ENCODE data around the gene CD2BP2. TPM values are rescaled to one million over a fixed set of nuclear protein-coding genes. Genes with fewer than 3 reads are reported as not detected.
"Not testable (repeated sequence)": the region's sequence is repeated elsewhere in the genome, so short reads cannot be mapped to it uniquely, and the experiment has no call there.

The CD2BP2 gene
- total RNA-seq, 2 experiments from 2014 or later = 71.3 to 72.5 TPM

DNA sequence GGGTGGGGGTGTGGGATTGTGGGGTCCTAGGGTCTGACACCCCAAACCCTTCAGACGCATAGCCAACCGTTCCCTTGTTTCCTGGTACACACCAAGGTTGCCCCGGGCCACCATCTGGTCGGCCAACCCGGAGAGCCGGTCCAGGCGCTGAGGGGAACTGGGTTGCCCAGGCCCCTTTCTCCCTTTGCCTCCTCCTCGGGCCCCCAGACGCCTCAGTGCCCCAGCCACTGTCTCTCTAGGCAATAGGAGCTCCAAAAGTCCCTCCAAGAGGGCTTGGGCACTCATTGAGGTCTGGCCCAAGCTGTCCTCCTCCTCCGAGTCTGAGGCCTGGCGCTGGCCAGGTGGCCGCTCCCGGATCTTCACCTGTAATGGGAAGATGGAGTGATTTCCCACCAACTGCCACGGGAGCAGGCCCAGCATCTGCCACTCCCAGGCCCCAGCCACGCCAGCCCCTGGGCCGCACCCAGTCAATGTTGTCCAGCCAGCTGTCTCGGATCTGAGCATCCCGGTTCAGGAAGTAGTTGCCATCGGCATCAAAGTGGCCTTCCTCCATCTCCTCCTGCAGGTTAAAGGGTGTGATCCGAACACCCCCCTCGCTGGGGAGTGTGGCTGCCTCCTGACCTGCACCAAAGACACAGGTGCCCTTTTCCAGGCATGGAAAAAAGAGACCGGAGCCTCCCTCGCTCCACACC, 1.5 kb downstream of the CD2BP2 start:
- Mint-ChIP-seq H3K27me3 (no peaks in the 10 kb centered on the region), H3K4me3 (peak overlapping the region; percentile 94), H3K9me3 (no peaks in the 10 kb centered on the region), H3K4me1 (peaks cover 44% of the 10 kb centered on the region), H3K27ac (no peak overlapping the region), H3K36me3 (peaks cover 19% of the 10 kb centered on the region)
- no peak for ATAC-seq (ENCODE audit: low read depth)
- POLR2A ChIA-PET = interaction anchor here (1.2 to 2.7 kb wide), 6 partner anchors 7 to 56 kb away, joined by 5 to 13 read pairs (median 8); partner anchors contain the start of genes SEPTIN1 and TBC1D10B
- no peak for DNase-seq

DNA sequence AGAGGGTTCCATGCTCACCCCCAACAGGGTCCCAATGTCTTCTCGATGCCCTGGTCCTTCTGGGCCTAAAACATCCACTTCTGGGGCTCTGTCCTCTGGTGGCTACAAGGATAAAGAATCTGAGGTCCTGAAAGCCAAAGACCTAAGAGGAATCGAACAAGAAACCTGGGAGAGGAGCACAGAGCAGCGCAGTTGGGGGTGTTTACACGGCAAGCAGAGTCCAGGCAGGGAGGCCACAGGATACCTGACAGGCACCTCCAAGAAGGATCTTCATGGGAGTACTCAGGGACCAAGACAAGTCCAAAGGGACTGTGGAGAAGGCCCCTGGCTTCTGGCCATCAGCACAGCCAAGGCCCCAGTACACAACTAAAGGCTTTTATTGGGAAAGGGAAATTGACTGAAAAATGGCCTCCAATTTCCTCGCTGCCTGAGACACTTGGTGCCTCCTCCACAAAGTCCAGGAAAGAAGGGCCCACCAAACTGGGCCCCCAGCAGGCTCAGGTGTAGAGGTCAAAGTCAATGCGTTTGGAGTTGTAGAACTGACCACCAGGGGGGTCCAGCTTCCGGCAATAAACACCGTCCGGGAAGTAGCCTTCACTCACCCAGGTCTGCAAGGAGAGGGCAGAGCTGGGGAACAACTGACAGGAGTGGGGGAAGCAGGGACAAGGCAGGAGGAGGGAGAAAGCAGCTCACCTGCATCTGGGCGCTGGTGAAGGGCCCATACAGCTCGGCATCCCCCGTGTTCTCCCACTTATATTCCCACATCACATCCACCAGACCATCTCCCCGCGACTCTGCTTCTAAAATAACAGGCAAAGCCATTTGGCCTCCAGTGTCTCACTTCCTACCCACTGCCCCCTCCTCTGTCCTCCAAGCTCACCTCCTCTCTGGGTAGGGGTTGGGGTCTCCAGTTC, 2.4 kb downstream of the CD2BP2 start:
- peaks cover 44% of the 10 kb centered on the region for H3K4me1 Mint-ChIP-seq
- DNase-seq = no peak
- ATAC-seq (ENCODE audit: low read depth) = no peak
- H3K4me3 Mint-ChIP-seq = peak overlapping the region; percentile 24
- POLR2A ChIA-PET = interaction anchor here (2.7 kb wide), 1 partner anchor 17 kb away, joined by 13 read pairs; no protein-coding TSS in a partner anchor
- H3K27me3 Mint-ChIP-seq = no peaks in the 10 kb centered on the region
- peaks cover 19% of the 10 kb centered on the region for H3K36me3 Mint-ChIP-seq
- H3K9me3 Mint-ChIP-seq = no peaks in the 10 kb centered on the region
- no peak overlapping the region for H3K27ac Mint-ChIP-seq

DNA sequence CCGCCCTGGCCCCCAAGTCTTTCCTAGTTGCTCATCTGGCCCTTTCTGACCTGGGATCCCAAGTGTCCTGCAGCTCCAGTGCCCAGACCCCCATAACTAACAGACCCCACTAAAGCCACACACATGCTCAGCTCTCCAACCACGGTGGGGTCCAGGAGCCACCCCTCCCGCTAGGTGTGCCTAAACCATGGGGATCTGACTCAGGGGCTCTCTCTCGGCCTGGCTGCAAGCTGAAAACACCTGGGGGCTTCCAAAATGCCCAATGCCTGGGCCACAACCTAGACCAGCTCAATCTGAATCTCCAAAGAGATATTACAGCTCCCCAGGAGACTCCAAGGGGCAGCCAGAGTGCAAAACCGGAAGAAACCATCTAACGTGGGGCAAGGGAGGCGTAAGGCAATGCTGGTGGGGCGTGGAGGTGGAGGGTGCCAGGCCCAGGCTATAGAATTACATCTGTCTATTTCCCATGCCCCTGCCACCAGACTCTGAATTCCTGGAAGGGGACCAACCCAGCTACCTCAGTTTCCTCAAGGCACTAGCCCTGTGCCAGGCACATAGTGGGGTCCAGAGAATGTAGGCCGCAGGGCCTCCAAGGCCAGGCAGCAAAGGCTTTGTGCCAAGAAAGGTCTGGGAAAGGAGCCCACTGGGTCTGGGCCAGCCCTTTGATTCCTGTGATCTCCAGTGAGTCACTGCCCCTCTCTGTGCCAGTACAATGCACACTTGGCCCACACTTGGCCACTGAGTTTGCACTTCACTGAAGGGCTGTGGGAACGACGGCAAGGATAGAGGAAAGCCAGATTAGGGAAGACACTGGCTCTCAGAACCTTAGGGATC, 3.3 kb downstream of the CD2BP2 start:
- H3K27ac Mint-ChIP-seq = peak overlapping the region; percentile 9
- peaks cover 40% of the 10 kb centered on the region for H3K4me1 Mint-ChIP-seq
- POLR2A ChIA-PET = no interaction called here
- DNase-seq (no peak), ATAC-seq (ENCODE audit: low read depth) (no peak)
- no peaks in the 10 kb centered on the region for H3K27me3 Mint-ChIP-seq
- H3K4me3 Mint-ChIP-seq = no peak overlapping the region
- H3K36me3 Mint-ChIP-seq = peaks cover 19% of the 10 kb centered on the region
- no peaks in the 10 kb centered on the region for H3K9me3 Mint-ChIP-seq

DNA sequence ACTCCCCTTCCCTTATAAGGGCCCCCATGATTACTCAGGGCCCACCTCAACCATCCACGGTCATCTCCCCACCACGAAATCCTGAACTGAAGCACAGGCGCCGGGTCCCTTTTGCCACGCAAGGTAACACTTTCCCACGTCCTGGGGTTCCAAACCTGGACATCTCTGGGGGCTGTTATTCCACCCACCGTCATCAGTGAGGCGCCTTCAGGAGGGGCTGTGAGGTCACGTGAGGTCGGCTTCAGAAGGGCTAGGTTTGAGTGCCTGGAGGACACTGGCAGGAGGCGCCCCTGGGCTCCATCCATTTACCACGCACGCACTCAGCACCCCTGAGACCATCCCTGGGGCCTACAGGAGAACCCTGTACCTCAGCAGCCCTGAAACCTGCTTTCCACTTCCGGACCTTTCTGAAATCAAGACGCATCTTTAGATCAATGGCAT, 4.1 kb downstream of the CD2BP2 start:
- ATAC-seq (ENCODE audit: low read depth) (no peak), DNase-seq (no peak)
- no peak overlapping the region for H3K4me3 Mint-ChIP-seq
- no peaks in the 10 kb centered on the region for H3K9me3 Mint-ChIP-seq
- peaks cover 36% of the 10 kb centered on the region for H3K4me1 Mint-ChIP-seq
- POLR2A ChIA-PET = no interaction called here
- H3K27me3 Mint-ChIP-seq = no peaks in the 10 kb centered on the region
- H3K27ac Mint-ChIP-seq = no peak overlapping the region
- peaks cover 19% of the 10 kb centered on the region for H3K36me3 Mint-ChIP-seq

DNA sequence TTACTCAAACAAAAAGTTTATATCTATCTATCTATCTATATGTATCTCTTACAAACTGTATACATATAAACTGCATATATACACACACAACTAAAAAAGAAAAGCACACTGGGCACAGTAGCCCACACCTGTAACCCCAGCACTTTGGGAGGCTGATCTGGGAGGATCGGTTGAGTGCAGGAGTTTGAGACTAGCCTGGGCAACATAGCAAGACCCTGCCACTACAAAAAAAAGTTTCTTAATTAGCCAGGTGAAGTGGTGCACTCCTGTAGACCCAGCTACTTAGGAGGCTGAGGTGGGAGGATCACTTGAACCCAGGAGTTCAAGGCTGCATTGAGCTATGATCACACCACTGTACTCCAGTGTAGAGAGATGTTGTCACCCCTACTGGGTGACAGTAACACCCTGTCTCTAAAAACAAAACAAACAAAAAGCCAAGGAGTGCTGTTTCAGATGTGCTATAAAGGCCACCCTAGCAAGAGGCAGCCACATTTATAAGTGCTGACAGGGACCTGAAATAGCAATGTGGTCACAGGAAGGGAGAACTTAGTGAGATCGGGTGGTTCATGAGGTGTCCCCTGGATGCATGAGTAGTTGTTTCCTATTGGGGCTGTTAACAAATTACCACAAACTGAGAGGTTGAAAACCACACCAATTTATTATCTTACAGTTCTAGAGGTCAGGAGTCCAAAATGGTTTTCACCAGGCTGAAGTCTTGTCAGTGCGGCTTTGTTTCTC, 4.8 kb downstream of the CD2BP2 start:
- Mint-ChIP-seq H3K27ac (peak overlapping the region; percentile 72), H3K4me3 (no peak overlapping the region), H3K4me1 (peaks cover 33% of the 10 kb centered on the region), H3K36me3 (peaks cover 19% of the 10 kb centered on the region), H3K9me3 (no peaks in the 10 kb centered on the region), H3K27me3 (no peaks in the 10 kb centered on the region)
- POLR2A ChIA-PET = no interaction called here
- DNase-seq (no peak), ATAC-seq (ENCODE audit: low read depth) (peak; percentile 9)

DNA sequence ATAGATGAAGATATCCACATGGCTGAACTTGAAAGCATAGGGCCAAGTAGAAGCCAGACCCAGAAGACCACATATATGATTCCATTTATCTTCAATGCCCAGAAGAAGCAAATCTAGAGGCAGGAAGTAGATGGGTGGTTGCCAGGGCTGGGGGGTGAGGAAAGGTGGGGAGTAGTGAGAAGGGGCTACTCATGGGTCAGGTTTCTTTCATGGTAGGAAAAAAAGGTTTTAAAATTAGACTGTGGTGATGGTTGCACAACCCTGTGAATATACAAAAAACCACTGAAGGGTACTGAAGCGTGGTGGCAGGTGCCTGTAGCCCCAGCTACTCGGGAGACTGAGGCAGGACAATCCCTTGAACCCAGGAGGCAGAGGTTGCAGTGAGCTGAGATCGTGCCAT, 5.4 kb downstream of the CD2BP2 start:
- H3K27me3 Mint-ChIP-seq = no peaks in the 10 kb centered on the region
- no peak for ATAC-seq (ENCODE audit: low read depth)
- H3K4me1 Mint-ChIP-seq = peaks cover 31% of the 10 kb centered on the region
- POLR2A ChIA-PET = no interaction called here
- peaks cover 19% of the 10 kb centered on the region for H3K36me3 Mint-ChIP-seq
- peak overlapping the region; percentile 66 for H3K27ac Mint-ChIP-seq
- H3K4me3 Mint-ChIP-seq = no peak overlapping the region
- no peak for DNase-seq
- no peaks in the 10 kb centered on the region for H3K9me3 Mint-ChIP-seq

DNA sequence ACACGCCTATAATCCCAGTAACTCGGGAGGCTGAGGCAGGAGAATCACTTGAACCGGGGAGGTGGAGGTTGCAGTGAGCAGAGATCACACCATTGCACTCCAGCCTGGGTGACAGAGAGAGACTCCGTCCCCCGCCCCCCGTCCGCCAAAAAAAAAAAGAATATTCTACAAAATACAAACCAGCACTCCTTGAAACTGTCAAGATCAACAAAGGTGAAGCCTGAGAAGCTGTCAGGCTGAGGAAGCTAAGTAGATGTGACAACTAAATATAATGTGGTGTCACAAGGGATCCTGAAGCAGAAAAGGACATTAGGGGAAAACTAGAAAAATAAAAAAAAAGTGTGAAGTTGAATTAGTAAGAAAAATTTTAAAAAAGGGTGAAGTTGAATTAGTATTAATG, 6.2 kb downstream of the CD2BP2 start:
- Mint-ChIP-seq H3K27ac (peak overlapping the region; percentile 66), H3K27me3 (no peaks in the 10 kb centered on the region), H3K4me1 (peaks cover 24% of the 10 kb centered on the region), H3K9me3 (no peaks in the 10 kb centered on the region), H3K36me3 (peaks cover 15% of the 10 kb centered on the region), H3K4me3 (no peak overlapping the region)
- ATAC-seq (ENCODE audit: low read depth) = no peak
- DNase-seq = no peak
- POLR2A ChIA-PET = interaction anchor here (0.6 kb wide), 1 partner anchor 542 kb away, joined by 3 read pairs; no protein-coding TSS in a partner anchor

DNA sequence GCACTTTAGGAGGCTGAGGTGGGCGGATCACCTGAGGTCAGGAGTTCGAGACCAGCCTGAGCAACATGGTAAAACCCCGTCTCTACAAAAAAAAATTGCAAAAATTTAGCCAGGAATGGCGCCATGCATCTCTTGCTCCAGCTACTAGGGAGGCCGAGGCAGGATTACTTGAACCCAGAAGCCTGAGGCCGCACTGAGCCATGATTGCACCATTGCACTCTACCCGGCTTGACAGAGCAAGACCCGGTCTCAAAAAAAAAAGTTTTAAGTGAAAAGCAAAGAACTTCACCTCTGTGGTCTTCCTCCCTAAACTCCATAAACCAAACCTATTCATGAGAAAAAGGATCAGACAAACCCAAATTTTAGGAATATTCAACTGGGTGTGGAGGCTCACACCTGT, 7.0 kb downstream of the CD2BP2 start:
- Mint-ChIP-seq H3K27ac (no peak overlapping the region), H3K36me3 (peaks cover 14% of the 10 kb centered on the region), H3K4me3 (no peak overlapping the region), H3K27me3 (no peaks in the 10 kb centered on the region), H3K4me1 (peaks cover 21% of the 10 kb centered on the region), H3K9me3 (no peaks in the 10 kb centered on the region)
- POLR2A ChIA-PET = no interaction called here
- ATAC-seq (ENCODE audit: low read depth) (no peak), DNase-seq (no peak)

DNA sequence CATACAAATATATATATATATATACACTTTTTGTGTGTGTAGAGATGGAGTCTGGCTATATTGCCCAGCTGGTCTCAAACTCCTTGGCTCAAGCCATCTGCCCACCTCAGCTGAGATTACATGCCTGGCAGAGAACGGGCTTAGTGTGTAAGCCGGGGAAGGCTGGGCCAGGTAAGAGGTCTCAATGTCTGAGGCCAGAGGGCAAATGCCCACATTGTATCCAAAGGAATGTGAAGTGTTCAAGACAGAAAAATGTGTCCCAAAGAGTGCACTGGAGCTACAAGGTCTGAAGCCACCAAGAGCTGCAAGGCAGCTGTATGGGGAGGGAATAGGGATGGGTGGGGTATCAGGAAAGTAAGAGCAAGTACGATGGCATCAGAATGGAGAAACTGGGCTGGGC, 8.8 kb downstream of the CD2BP2 start:
- DNase-seq (no peak), ATAC-seq (ENCODE audit: low read depth) (no peak)
- no peak overlapping the region for H3K4me3 Mint-ChIP-seq
- peaks cover 10% of the 10 kb centered on the region for H3K36me3 Mint-ChIP-seq
- no peaks in the 10 kb centered on the region for H3K9me3 Mint-ChIP-seq
- H3K27me3 Mint-ChIP-seq = no peaks in the 10 kb centered on the region
- H3K27ac Mint-ChIP-seq = no peak overlapping the region
- H3K4me1 Mint-ChIP-seq = peaks cover 18% of the 10 kb centered on the region
- POLR2A ChIA-PET = interaction anchor here (0.6 to 1.5 kb wide), 2 partner anchors 9 to 347 kb away, joined by 4 to 5 read pairs; partner anchors contain the start of gene CD2BP2

DNA sequence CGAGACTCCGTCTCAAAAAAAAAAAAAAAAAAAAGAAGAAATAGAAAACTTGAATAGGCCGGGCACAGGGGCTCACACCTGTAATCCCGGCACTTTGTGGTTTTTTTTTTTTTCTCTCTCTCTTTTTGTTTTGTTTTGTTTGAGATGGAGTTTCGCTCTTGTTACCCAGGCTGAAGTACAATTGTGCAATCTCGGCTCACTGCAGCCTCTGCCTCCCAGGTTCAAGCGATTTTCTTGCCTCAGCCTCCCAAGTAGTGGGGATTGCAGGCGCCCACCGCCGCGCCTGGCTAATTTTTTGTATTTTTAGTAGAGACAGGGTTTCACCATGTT, 11.7 kb downstream of the CD2BP2 start:
- not testable (repeated sequence) for H3K9me3 Mint-ChIP-seq

DNA sequence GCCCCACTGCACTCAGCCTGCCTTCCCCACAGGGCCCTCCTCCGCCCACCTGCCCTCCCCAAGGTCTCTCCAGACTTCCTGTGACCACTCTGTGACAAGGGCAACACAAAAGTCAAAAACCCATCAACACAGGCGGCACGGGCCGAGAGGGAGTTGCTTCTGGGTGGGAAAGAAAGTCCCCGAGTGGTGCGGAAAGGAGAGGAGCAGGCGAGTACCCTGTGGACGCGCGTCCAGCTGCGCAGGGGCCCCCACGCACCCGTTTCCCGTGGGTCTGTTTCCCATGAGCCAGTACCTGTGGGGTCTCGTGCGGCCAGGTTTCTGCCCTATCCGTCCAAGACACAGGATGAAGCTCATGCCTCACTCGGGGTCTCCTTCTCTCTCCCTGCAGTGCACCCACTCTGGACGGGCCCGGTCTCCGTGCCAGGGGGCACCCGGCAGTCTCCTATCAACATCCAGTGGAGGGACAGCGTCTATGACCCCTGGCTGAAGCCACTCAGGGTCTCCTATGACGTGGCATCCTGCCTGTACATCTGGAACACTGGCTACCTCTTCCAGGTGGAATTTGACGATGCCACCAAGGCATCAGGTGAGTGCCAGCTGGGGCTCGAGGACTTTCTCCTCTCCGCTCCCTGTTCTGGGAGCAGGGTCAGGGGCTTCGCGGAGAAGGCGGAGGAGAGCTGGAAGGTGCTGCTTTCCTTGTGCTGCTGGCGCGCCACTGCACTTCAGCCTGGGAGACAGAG, 12.2 kb downstream of the CD2BP2 start:
- Mint-ChIP-seq H3K36me3 (no peaks in the 10 kb centered on the region), H3K27ac (no peak overlapping the region), H3K9me3 (no peaks in the 10 kb centered on the region), H3K4me3 (no peak overlapping the region), H3K27me3 (no peaks in the 10 kb centered on the region), H3K4me1 (peaks cover 8% of the 10 kb centered on the region)
- ATAC-seq (ENCODE audit: low read depth) (no peak), DNase-seq (no peak)
- POLR2A ChIA-PET = interaction anchor here (1.9 kb wide), 1 partner anchor 12 kb away, joined by 9 read pairs; the partner anchor contains the start of gene CD2BP2

More for the DNA sequence above, 11.7 kb downstream of the CD2BP2 start:
- POLR2A ChIA-PET; ATAC-seq (ENCODE audit: low read depth); H3K27ac Mint-ChIP-seq; H3K4me3 Mint-ChIP-seq; H3K4me1 Mint-ChIP-seq; H3K27me3 Mint-ChIP-seq; H3K36me3 Mint-ChIP-seq; DNase-seq: not testable (repeated sequence)

DNA sequence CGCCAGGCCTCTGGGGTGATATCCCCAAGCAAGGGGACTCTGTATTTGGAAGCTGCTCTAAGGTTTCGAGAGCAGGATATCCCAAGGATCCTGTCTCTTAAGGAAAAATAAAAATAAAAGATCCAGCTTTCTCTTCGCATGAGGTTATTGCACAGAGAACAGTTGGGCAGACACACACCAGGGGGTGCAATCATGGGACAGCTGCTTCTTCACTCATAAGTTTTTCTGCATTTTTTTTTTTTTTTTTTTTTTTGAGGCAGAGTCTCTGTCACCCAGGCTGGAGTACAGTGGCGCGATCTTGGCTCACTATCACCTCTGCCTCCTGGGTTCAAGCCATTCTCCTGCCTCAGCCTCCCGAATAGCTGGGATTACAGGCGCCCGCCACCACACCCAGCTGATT, 13.1 kb downstream of the CD2BP2 start:
- POLR2A ChIA-PET = interaction anchor here (1.9 kb wide), 1 partner anchor 13 kb away, joined by 9 read pairs; the partner anchor contains the start of gene CD2BP2
- H3K4me3 Mint-ChIP-seq; ATAC-seq (ENCODE audit: low read depth); H3K9me3 Mint-ChIP-seq; H3K36me3 Mint-ChIP-seq; DNase-seq; H3K4me1 Mint-ChIP-seq; H3K27me3 Mint-ChIP-seq; H3K27ac Mint-ChIP-seq: not testable (repeated sequence)

Data from activated naive CD8-positive, alpha-beta T cell treated with anti-CD3 and anti-CD28 coated beads, Interleukin-2, amount 10 ng/mL, durations not matched to agents 7 days and 5 days (primary cell).